HCT116 (cell line): ENCODE results near the gene CSNK1E. TPM values are rescaled to one million over a fixed set of nuclear protein-coding genes. Genes with fewer than 3 reads are reported as not detected.

ENCODE experiments used
- ATAC-seq: fragments of 200-7000 bp; cut with Tn5 transposase; 2 replicates; pipeline ENCODE4 v1.9.1; 2020; ENCODE audit warnings: mild to moderate bottlenecking, moderate library complexity
- BruUV-seq: library from RNA; stranded (reverse); fragments of 400-500 nt; replicated peaks from 2 replicates; lab custom pipeline; 2021; lab: Mats Ljungman, UMichigan
- CTCF ChIA-PET: fragments of 300-600 bp; sonication (Branson Sonifier 250); formaldehyde crosslinking; loops from one replicate; lab custom pipeline; 2021; ENCODE audit warnings: antibody characterized with exemption; lab: Charles Lee
- POLR2A ChIA-PET: fragments of 300-600, 350-600 bp; sonication (Branson Sonifier 250); formaldehyde crosslinking; loops from one replicate; lab custom pipeline; 2021; ENCODE audit warnings: antibody characterized with exemption; lab: Charles Lee
- RAD21 ChIA-PET, 2 experiments: fragments of 300-600 bp; sonication (Branson Sonifier 250); formaldehyde crosslinking; loops; one replicate each; lab custom pipeline; 2023; ENCODE audit warnings: low total read pairs in 2 of 2; ENCODE audit not compliant: uncharacterized antibody in 2 of 2, unreplicated experiment in 2 of 2, low non-redundant PET in 1 of 2; lab: Charles Lee
- DNase-seq: peaks from one replicate; pipeline ENCODE4 v3.0.0-alpha.2; 2010; ENCODE audit warnings: low read depth, low spot score
- H2AFZ ChIP-seq: fragments of 200-600 bp; shearing (Covaris generic), sonication (generic); 2 replicates; pipeline ENCODE4 v1.6.1; 2017; ENCODE audit warnings: low read depth, mixed run types, mixed read lengths, antibody characterized with exemption, low read length; ENCODE audit not compliant: poor library complexity, severe bottlenecking
- H3K27ac ChIP-seq: 2 replicates; pipeline ENCODE4 v1.5.1; 2012; ENCODE audit warnings: low read depth, low read length
- H3K27me3 ChIP-seq: fragments of 200-600 bp; sonication (generic); 2 replicates; pipeline ENCODE4 v1.6.1; 2016; ENCODE audit warnings: mixed run types, low read length, mixed read lengths; ENCODE audit not compliant: insufficient read depth
- H3K36me3 ChIP-seq, 2 experiments: fragments of 200-500 bp in 1 of 2; fragments of 200-600 bp in 1 of 2; sonication (Bioruptor generic) in 1 of 2; sonication (generic) in 1 of 2; 2 replicates each; pipeline versions ENCODE4 v1.5.1 to v1.6.1; 2014 to 2016; ENCODE audit warnings: low read length in 2 of 2, inconsistent platforms in 1 of 2, mixed read lengths in 1 of 2, mixed run types in 1 of 2; ENCODE audit not compliant: insufficient read depth in 2 of 2, control insufficient read depth in 1 of 2
- H3K4me1 ChIP-seq, 2 experiments: fragments of 200-600 bp in 1 of 2; sonication (generic) in 1 of 2; 2 replicates each; pipeline versions ENCODE4 v1.5.1 to v1.6.1; 2012 to 2017; ENCODE audit warnings: low read length in 2 of 2, inconsistent platforms in 1 of 2, mild to moderate bottlenecking in 1 of 2, mixed read lengths in 1 of 2, mixed run types in 1 of 2, moderate library complexity in 1 of 2; ENCODE audit not compliant: insufficient read depth in 2 of 2, control insufficient read depth in 1 of 2
- H3K4me2 ChIP-seq: fragments of 200-600 bp; sonication (generic); 2 replicates; pipeline ENCODE4 v1.6.1; 2017; ENCODE audit warnings: mixed run types, low read length, mixed read lengths
- H3K4me3 ChIP-seq, 2 experiments: fragments of 200-600 bp in 1 of 2; sonication (generic) in 1 of 2; replicated peaks in 1 of 2; 2 replicates each; pipeline ENCODE4 v1.5.1; 2011 to 2016; ENCODE audit warnings: low read length in 2 of 2, control low read depth in 1 of 2, low read depth in 1 of 2, mild to moderate bottlenecking in 1 of 2, mixed read lengths in 1 of 2, mixed run types in 1 of 2
- H3K79me2 ChIP-seq: fragments of 200-600 bp; sonication (generic); 2 replicates; pipeline ENCODE4 v1.6.1; 2017; ENCODE audit warnings: mild to moderate bottlenecking, mixed run types, low read length, moderate library complexity, mixed read lengths; ENCODE audit not compliant: insufficient read depth
- H3K9ac ChIP-seq: fragments of 200-600 bp; sonication (generic); 2 replicates; pipeline ENCODE4 v1.6.1; 2016; ENCODE audit warnings: low read length, mixed read lengths
- H3K9me2 ChIP-seq: fragments of 200-600 bp; sonication (generic), shearing (Covaris generic); 2 replicates; pipeline ENCODE4 v1.6.1; 2017; ENCODE audit warnings: mixed run types, mild to moderate bottlenecking, moderate library complexity; ENCODE audit not compliant: insufficient read depth
- H3K9me3 ChIP-seq, 2 experiments: fragments of 200-500 bp in 1 of 2; fragments of 200-600 bp in 1 of 2; sonication (Bioruptor generic) in 1 of 2; sonication (generic) in 1 of 2; 2 replicates each; pipeline ENCODE4 v1.6.1; 2014 to 2017; ENCODE audit warnings: low read length in 2 of 2, mixed read lengths in 2 of 2, inconsistent platforms in 1 of 2, low read depth in 1 of 2, mild to moderate bottlenecking in 1 of 2, mixed run types in 1 of 2, moderate library complexity in 1 of 2; ENCODE audit not compliant: control insufficient read depth in 1 of 2, insufficient read depth in 1 of 2
- H4K20me1 ChIP-seq: fragments of 200-600 bp; sonication (generic), shearing (Covaris generic); 2 replicates; pipeline ENCODE4 v1.6.1; 2017; ENCODE audit warnings: mixed run types, mild to moderate bottlenecking, moderate library complexity; ENCODE audit not compliant: insufficient read depth
- ATF3 ChIP-seq: IDR thresholded peaks from 2 replicates; pipeline ENCODE4 v1.6.1; 2012
- CBX3 ChIP-seq: IDR thresholded peaks from 2 replicates; pipeline ENCODE4 v1.6.1; 2012; ENCODE audit warnings: low read depth
- CEBPB ChIP-seq: IDR thresholded peaks from 2 replicates; pipeline ENCODE4 v1.6.1; 2012; ENCODE audit warnings: low read depth
- CTCF ChIP-seq, 3 experiments: fragments of 200-600 bp in 1 of 3; sonication (generic) in 1 of 3; IDR thresholded peaks in 2 of 3; conservative IDR thresholded peaks in 1 of 3; 2 replicates each; pipeline ENCODE4 v1.5.1; 2012 to 2017; ENCODE audit warnings: low read depth in 2 of 3, low read length in 2 of 3, antibody characterized with exemption in 1 of 3, borderline replicate concordance in 1 of 3, control low read depth in 1 of 3, mild to moderate bottlenecking in 1 of 3, mixed read lengths in 1 of 3, mixed run types in 1 of 3, moderate library complexity in 1 of 3; ENCODE audit not compliant: insufficient read depth in 1 of 3
- EGR1 ChIP-seq: IDR thresholded peaks from 2 replicates; pipeline ENCODE4 v1.6.1; 2012; ENCODE audit warnings: low read depth
- EZH2 ChIP-seq: fragments of 200-600 bp; sonication (generic); IDR thresholded peaks from 2 replicates; pipeline ENCODE4 v1.6.1; 2017; ENCODE audit warnings: antibody characterized with exemption, mixed run types
- FOSL1 ChIP-seq: IDR thresholded peaks from 2 replicates; pipeline ENCODE4 v1.6.1; 2012; ENCODE audit warnings: low read depth
- JUND ChIP-seq: IDR thresholded peaks from 2 replicates; pipeline ENCODE4 v1.6.1; 2012
- POLR2AphosphoS5 ChIP-seq: IDR thresholded peaks from 2 replicates; pipeline ENCODE4 v1.6.1; 2011; ENCODE audit warnings: mild to moderate bottlenecking, low read depth, low read length, moderate library complexity
- RAD21 ChIP-seq: IDR thresholded peaks from 2 replicates; pipeline ENCODE4 v1.6.1; 2012; ENCODE audit warnings: low read depth, mild to moderate bottlenecking
- REST ChIP-seq: IDR thresholded peaks from 2 replicates; pipeline ENCODE4 v1.6.1; 2012; ENCODE audit warnings: low read depth
- SP1 ChIP-seq: IDR thresholded peaks from 2 replicates; pipeline ENCODE4 v1.6.1; 2012; ENCODE audit warnings: low read depth
- SRF ChIP-seq: IDR thresholded peaks from 2 replicates; pipeline ENCODE4 v1.6.1; 2012; ENCODE audit warnings: low read depth
- TCF7L2 ChIP-seq: IDR thresholded peaks from 2 replicates; pipeline ENCODE4 v1.7.0; 2011; ENCODE audit warnings: borderline replicate concordance, inconsistent platforms; ENCODE audit not compliant: insufficient read depth, insufficient read length; ENCODE audit errors: extremely low read depth
- ZBTB33 ChIP-seq: IDR thresholded peaks from 2 replicates; pipeline ENCODE4 v1.6.1; 2011; ENCODE audit warnings: mild to moderate bottlenecking, low read length, moderate library complexity; ENCODE audit not compliant: insufficient replicate concordance; ENCODE audit errors: extremely low read depth
- ZFX ChIP-seq: fragments of 450-650 bp; IDR thresholded peaks from 2 replicates; pipeline ENCODE4 v1.6.1; 2017
- ZNF274 ChIP-seq: fragments of 200-500 bp; sonication (Bioruptor generic); IDR thresholded peaks from 2 replicates; pipeline ENCODE4 v1.6.1; 2014; ENCODE audit warnings: mild to moderate bottlenecking, low read depth, low read length, inconsistent platforms
- intact Hi-C: fragments of 100-400 bp; cut with micrococcal nuclease; formaldehyde crosslinking; loops from 2 replicates; pipeline ENCODE4 v1.10.0; 2022
- total RNA-seq: library from RNA; stranded (reverse); gene quantifications from one replicate; pipeline ENCODE4 v1.2.1, GENCODE V29; 2021; ENCODE audit not compliant: unreplicated experiment

Gene CSNK1E
- total RNA-seq, 1 experiment from 2014 or later: 190 TPM

GRCh38 chr22:38298312-38299005, 18.8 kb downstream of the CSNK1E start:
- H3K9me3 ChIP-seq: no peaks in the 10 kb centered on the region
- TF ChIP-seq REST (no peak), SRF (no peak), POLR2AphosphoS5 (0 out of 2 replicates have a peak, but pooled peaks have one; percentile 15), CEBPB (no peak), ZNF274 (no peak), RAD21 (peak; percentile 41; the same call in 1 of the 2 replicates), EZH2 (no peak), FOSL1 (no peak), CBX3 (no peak), TCF7L2 (no peak), ZBTB33 (no peak), JUND (no peak), SP1 (no peak), ATF3 (no peak), CTCF (IDR thresholded peaks at IDR 0.05 in 2 of 3, conservative IDR thresholded peaks at IDR 0.05 in 1 of 3; ENCODE audit: borderline replicate concordance in 1 of 3, insufficient read depth in 1 of 3, low read depth in 2 of 3, low read length in 2 of 3) (peak in 2 of 3 experiments; percentile 66 to 71; a peak in 5 of 6 replicates), EGR1 (no peak), ZFX (no peak)
- TF ChIP-seq, all 23 proteins: peak for 3
- Histone ChIP-seq H3K27ac (peak overlapping the region; percentile 17; the same call in 1 of the 2 replicates), H4K20me1 (no peaks in the 10 kb centered on the region; the same call in 1 of the 2 replicates), H3K9ac (0 out of 2 replicates have a peak overlapping the region, but pooled peaks have one; percentile 10), H3K9me2 (no peaks in the 10 kb centered on the region), H3K4me1 (peaks cover 0 to 11% of the 10 kb centered on the region in 2 experiments; a peak in 1 of 4 replicates), H3K4me3 (no peak overlapping the region), H2AFZ (no peak overlapping the region), H3K36me3 (peaks cover 61 to 88% of the 10 kb centered on the region in 2 experiments), H3K27me3 (no peaks in the 10 kb centered on the region), H3K79me2 (peaks cover 69% of the 10 kb centered on the region), H3K4me2 (no peak overlapping the region)
- peak; percentile 77 for ATAC-seq
- ChIA-PET POLR2A (interaction anchor here (0.6 kb wide), 1 partner anchor 102 kb away, joined by 3 read pairs; no protein-coding TSS in a partner anchor), CTCF (no interaction called here), RAD21 (no interaction called here)
- peak; percentile 58 for DNase-seq
- BruUV-seq: no TSS peak
- intact Hi-C loops: no loop called here
